Activated T-helper 2 cell treated with anti-CD3 and anti-CD28 coated beads, Interferon-gamma antibody, Interleukin-2, Interleukin-4, amounts not matched to agents 10 μg/mL and 5 μg/mL and 100 μg/mL, durations not matched to agents 14 hours and 24 hours and 36 hours (primary cell): Measurements from ENCODE around the gene IL2RA. TPM values are rescaled to one million over a fixed set of nuclear protein-coding genes. Genes with fewer than 3 reads are reported as not detected.
"Not testable (repeated sequence)": the region's sequence is repeated elsewhere in the genome, so short reads cannot be mapped to it uniquely, and the experiment has no call there.

Experiments
- DNase-seq: peaks from one replicate; pipeline ENCODE4 v3.0.0; 2021; ENCODE audit warnings: low spot score
- H3K27ac Mint-ChIP-seq: one replicate; pipeline ENCODE4 v1.8.0; 2021; ENCODE audit warnings: mixed read lengths
- H3K27me3 Mint-ChIP-seq: one replicate; pipeline ENCODE4 v1.8.0; 2021; ENCODE audit warnings: low read depth, mixed read lengths
- H3K36me3 Mint-ChIP-seq: one replicate; pipeline ENCODE4 v1.8.0; 2021; ENCODE audit warnings: low read depth, mixed read lengths
- H3K4me1 Mint-ChIP-seq: one replicate; pipeline ENCODE4 v1.8.0; 2021; ENCODE audit warnings: low read depth, mixed read lengths
- H3K4me3 Mint-ChIP-seq: one replicate; pipeline ENCODE4 v1.8.0; 2021; ENCODE audit warnings: low read depth, mild to moderate bottlenecking, moderate library complexity, mixed read lengths
- H3K9me3 Mint-ChIP-seq: one replicate; pipeline ENCODE4 v1.8.0; 2021; ENCODE audit warnings: mixed read lengths
- intact Hi-C: fragments of 100-400 bp; cut with micrococcal nuclease; formaldehyde crosslinking; loops from one replicate; pipeline ENCODE4 v1.15.1; 2023
- total RNA-seq: library from RNA; stranded (reverse); gene quantifications from 2 replicates; pipeline ENCODE4 v1.2.3, GENCODE V29; 2022

Gene IL2RA
- total RNA-seq, 1 donor from 2014 or later = 1,808 TPM

DNA sequence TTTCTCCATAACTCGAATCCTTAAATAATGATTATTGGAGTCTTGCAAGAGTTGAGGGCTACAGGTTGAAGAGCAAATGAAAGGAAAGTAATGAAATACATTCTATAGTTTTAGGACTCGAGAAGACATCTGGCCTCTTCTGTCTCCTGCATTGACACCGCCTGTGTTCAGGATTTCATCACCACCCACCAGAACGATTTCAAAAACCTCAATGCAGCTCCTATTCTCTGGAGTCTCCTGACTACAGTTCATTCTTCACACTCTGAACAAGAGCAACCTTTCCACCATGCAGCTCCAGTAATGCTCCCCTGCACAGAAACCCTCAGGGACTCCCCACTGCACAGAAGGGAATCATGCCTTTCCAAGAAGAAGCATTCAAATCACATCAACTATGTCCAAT, 90.3 kb downstream of the IL2RA start:
- Mint-ChIP-seq H3K27ac (peak overlapping the region; percentile 54), H3K4me3 (peak overlapping the region; percentile 22), H3K4me1 (peaks cover 41% of the 10 kb centered on the region), H3K27me3 (no peaks in the 10 kb centered on the region), H3K9me3 (no peaks in the 10 kb centered on the region), H3K36me3 (peaks cover 43% of the 10 kb centered on the region)
- intact Hi-C loops = no loop called here
- no peak for DNase-seq

- peaks cover 41% of the 10 kb centered on the region for H3K4me1 Mint-ChIP-seq
- peak overlapping the region; percentile 40 for H3K4me3 Mint-ChIP-seq
- peak overlapping the region; percentile 54 for H3K27ac Mint-ChIP-seq
- H3K36me3 Mint-ChIP-seq = peaks cover 42% of the 10 kb centered on the region
- H3K27me3 Mint-ChIP-seq = no peaks in the 10 kb centered on the region
- H3K9me3 Mint-ChIP-seq = no peaks in the 10 kb centered on the region
- intact Hi-C loops = no loop called here
- no peak for DNase-seq
These were observed 90.8 kb downstream of the IL2RA start for GRCh38 chr10:5971315-5971832.

DNA sequence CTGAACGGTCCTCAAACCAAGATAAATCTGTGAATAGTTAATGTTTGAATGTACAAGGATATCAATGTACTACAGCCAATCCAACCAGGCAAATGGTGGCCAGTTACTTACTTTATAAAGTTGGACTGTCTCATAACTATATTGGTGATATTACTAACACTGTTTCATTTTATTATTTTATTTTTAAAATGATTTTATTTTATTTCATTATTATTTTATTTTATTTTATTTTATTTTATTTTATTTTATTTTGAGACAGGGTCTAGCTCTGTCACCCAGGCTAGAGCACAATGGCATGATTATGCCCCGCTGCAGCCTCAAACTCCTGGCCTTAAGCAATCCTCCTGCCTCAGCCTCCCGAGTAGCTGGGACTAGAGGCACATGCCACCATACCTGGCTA, 91.6 kb downstream of the IL2RA start:
- peaks cover 36% of the 10 kb centered on the region for H3K4me1 Mint-ChIP-seq
- no peak overlapping the region for H3K27ac Mint-ChIP-seq
- intact Hi-C loops = no loop called here
- no peaks in the 10 kb centered on the region for H3K27me3 Mint-ChIP-seq
- DNase-seq = no peak
- H3K4me3 Mint-ChIP-seq = no peak overlapping the region
- H3K9me3 Mint-ChIP-seq = no peaks in the 10 kb centered on the region
- H3K36me3 Mint-ChIP-seq = peaks cover 37% of the 10 kb centered on the region

GRCh38 chr10:5970066-5970465, 92.1 kb downstream of the IL2RA start:
- Mint-ChIP-seq H3K4me1 (peaks cover 31% of the 10 kb centered on the region), H3K4me3 (no peak overlapping the region), H3K27ac (peak overlapping the region; percentile 8), H3K27me3 (no peaks in the 10 kb centered on the region), H3K9me3 (no peaks in the 10 kb centered on the region), H3K36me3 (peaks cover 37% of the 10 kb centered on the region)
- DNase-seq = no peak
- intact Hi-C loops = no loop called here

GRCh38 chr10:5968681-5969453, 93.3 kb downstream of the IL2RA start:
- H3K4me3 Mint-ChIP-seq = no peak overlapping the region
- no peaks in the 10 kb centered on the region for H3K27me3 Mint-ChIP-seq
- H3K36me3 Mint-ChIP-seq = peaks cover 34% of the 10 kb centered on the region
- no peaks in the 10 kb centered on the region for H3K9me3 Mint-ChIP-seq
- peaks cover 28% of the 10 kb centered on the region for H3K4me1 Mint-ChIP-seq
- intact Hi-C loops = no loop called here
- no peak for DNase-seq
- H3K27ac Mint-ChIP-seq = no peak overlapping the region

DNA sequence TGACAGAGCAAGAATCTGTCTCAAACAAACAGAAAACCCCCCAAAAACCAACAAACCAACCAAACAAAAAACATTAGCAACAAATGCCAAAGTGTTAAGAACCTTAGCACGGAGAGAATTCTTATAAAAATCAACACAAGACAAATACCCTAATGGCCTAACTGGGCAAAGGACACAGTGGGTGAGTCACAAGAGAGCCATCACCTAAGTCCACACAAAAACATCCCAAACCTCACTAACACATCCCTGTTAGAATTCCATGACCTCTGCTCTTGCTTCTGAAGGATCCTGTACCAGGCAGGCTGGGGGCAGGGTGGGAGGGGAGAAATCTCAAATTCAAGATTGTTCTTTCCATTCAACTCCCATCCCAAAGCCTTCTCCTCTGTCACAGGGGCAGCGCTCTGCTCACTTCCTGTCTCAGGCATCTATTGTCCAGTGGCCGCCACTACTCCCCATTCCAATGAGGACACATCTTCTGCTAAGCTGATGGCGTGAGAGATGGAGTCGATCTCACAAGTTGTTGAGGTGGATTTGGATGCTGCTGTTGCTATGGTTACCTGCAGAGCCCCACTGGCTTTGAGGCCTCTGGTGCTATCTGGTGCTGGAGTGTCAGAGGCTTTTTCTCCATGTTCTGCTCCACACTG, 94.0 kb downstream of the IL2RA start:
- H3K9me3 Mint-ChIP-seq = no peaks in the 10 kb centered on the region
- no peaks in the 10 kb centered on the region for H3K27me3 Mint-ChIP-seq
- DNase-seq = no peak
- no peak overlapping the region for H3K4me3 Mint-ChIP-seq
- intact Hi-C loops = no loop called here
- peaks cover 33% of the 10 kb centered on the region for H3K36me3 Mint-ChIP-seq
- peaks cover 28% of the 10 kb centered on the region for H3K4me1 Mint-ChIP-seq
- H3K27ac Mint-ChIP-seq = no peak overlapping the region

GRCh38 chr10:5965266-5965665, 96.9 kb downstream of the IL2RA start:
- DNase-seq = no peak

GRCh38 chr10:5964736-5965135, 97.4 kb downstream of the IL2RA start:
- H3K27ac Mint-ChIP-seq = no peak overlapping the region
- no peaks in the 10 kb centered on the region for H3K9me3 Mint-ChIP-seq
- no peaks in the 10 kb centered on the region for H3K27me3 Mint-ChIP-seq
- DNase-seq = no peak
- H3K4me1 Mint-ChIP-seq = peaks cover 4% of the 10 kb centered on the region
- no peak overlapping the region for H3K4me3 Mint-ChIP-seq
- H3K36me3 Mint-ChIP-seq = peaks cover 49% of the 10 kb centered on the region
- intact Hi-C loops = no loop called here

More at GRCh38 chr10:5965266-5965665, 96.9 kb downstream of the IL2RA start:
- intact Hi-C loops = no loop called here
- peaks cover 10% of the 10 kb centered on the region for H3K4me1 Mint-ChIP-seq
- H3K9me3 Mint-ChIP-seq = no peaks in the 10 kb centered on the region
- peaks cover 49% of the 10 kb centered on the region for H3K36me3 Mint-ChIP-seq
- no peaks in the 10 kb centered on the region for H3K27me3 Mint-ChIP-seq
- no peak overlapping the region for H3K4me3 Mint-ChIP-seq
- H3K27ac Mint-ChIP-seq = no peak overlapping the region

- intact Hi-C loops = no loop called here
- Mint-ChIP-seq H3K4me3 (no peak overlapping the region), H3K27ac (no peak overlapping the region), H3K9me3 (no peaks in the 10 kb centered on the region), H3K27me3 (no peaks in the 10 kb centered on the region), H3K36me3 (peaks cover 52% of the 10 kb centered on the region), H3K4me1 (peaks cover 2% of the 10 kb centered on the region)
- no peak for DNase-seq
These were observed 98.6 kb downstream of the IL2RA start for GRCh38 chr10:5963591-5963990.

GRCh38 chr10:5963071-5963470, 99.1 kb downstream of the IL2RA start:
- no peaks in the 10 kb centered on the region for H3K9me3 Mint-ChIP-seq
- intact Hi-C loops = no loop called here

DNA sequence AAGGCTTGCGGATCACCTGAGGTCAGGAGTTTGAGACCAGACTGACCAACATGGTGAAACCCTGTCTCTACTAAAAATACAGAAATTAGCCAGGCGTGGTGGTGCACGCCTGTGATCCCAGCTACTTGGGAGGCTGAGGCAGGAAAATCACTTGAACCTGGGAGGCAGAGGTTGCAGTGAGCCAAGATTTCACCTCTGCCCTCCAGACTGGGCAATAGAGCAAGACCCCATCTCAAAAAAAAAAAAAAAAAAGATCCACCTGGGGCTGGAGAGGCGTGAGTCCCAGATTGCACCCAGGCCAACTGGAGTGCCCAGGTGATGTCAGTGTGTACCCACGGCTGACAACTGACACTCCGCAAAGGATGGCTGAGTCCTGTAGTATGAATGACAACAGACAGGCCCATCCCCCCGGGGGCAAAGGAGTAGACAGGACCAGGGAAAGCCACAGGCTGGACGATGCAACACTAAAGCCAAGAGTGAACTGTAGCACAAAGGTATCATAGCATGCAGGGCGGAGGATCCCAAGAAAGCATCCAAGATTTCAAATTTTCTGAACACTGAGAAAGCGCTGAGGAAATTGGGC, 99.7 kb downstream of the IL2RA start:
- H3K4me1 Mint-ChIP-seq, H3K27ac Mint-ChIP-seq, DNase-seq, intact Hi-C loops, H3K9me3 Mint-ChIP-seq, H3K27me3 Mint-ChIP-seq, H3K4me3 Mint-ChIP-seq: not testable (repeated sequence)
- peaks cover 46% of the 10 kb centered on the region for H3K36me3 Mint-ChIP-seq

More at GRCh38 chr10:5963071-5963470, 99.1 kb downstream of the IL2RA start:
- Mint-ChIP-seq H3K27ac (no peak overlapping the region), H3K4me3 (no peak overlapping the region), H3K36me3 (peaks cover 50% of the 10 kb centered on the region), H3K4me1 (peaks cover 2% of the 10 kb centered on the region), H3K27me3 (no peaks in the 10 kb centered on the region)
- DNase-seq = no peak

DNA sequence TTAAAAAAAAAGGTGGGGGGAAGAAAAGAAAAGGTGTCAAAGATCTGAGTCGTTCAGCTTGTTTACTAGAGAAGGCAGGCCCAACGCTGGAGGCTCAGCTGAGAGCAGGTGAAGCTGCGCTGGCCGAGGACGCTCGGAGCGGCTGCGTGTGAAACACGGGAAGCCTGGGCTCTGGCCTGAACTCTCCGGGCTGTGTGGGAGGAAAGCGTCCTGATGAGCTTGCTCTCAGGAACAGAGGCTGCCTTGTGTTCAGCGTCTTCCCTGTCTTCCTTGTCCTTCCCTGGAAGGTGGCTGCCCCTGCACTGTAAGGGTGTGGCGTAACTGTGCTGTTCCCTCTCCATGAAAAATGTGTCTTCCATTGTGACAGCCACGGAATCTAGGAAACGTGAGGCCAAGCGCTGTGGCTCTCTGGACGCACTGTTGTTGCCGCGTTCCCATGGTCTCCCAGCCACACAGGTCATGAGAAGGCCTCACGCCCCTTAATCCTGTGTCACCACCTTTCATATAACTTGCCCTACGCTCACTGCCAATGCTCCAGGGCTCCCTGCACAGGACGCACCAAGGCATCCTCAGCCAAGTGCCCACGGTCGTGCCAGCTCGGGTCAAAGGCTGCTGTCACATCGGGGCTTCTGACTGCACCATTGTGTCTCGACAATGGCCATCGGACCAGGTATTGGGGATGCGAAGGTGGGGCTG, 100.6 kb downstream of the IL2RA start:
- Mint-ChIP-seq H3K27me3 (no peaks in the 10 kb centered on the region), H3K27ac (no peak overlapping the region), H3K9me3 (no peaks in the 10 kb centered on the region), H3K4me1 (peaks cover 2% of the 10 kb centered on the region), H3K4me3 (no peak overlapping the region), H3K36me3 (peaks cover 40% of the 10 kb centered on the region)
- no peak for DNase-seq
- intact Hi-C loops = no loop called here
